GM21528 (cell line): Measurements from ENCODE around the gene SNX33.

ENCODE experiments used
- ATAC-seq: cut with Tn5 transposase; IDR thresholded peaks from one replicate; pipeline ENCODE4 v1.9.1; 2021; ENCODE audit warnings: mild to moderate bottlenecking, moderate library complexity; ENCODE audit not compliant: unreplicated experiment, low FRiP score

The SNX33 gene

GRCh38 chr15:75659928-75660645 lies 12.4 kb downstream of the SNX33 start:
- no peak for ATAC-seq

- no peak for ATAC-seq
Measured at GRCh38 chr15:75661100-75661755, 13.5 kb downstream of the SNX33 start.

- no peak for ATAC-seq
Measured at GRCh38 chr15:75661756-75662140, 14.0 kb downstream of the SNX33 start.

- no peak for ATAC-seq
Measured at GRCh38 chr15:75662823-75663519, 15.3 kb downstream of the SNX33 start.

GRCh38 chr15:75663931-75664421 lies 16.3 kb downstream of the SNX33 start:
- ATAC-seq: no peak

- no peak for ATAC-seq
Measured at GRCh38 chr15:75666823-75667501, 19.2 kb downstream of the SNX33 start.

GRCh38 chr15:75669191-75669878 lies 21.6 kb downstream of the SNX33 start:
- no peak for ATAC-seq

GRCh38 chr15:75669879-75670212 lies 22.1 kb downstream of the SNX33 start:
- ATAC-seq: no peak

GRCh38 chr15:75671730-75672602 lies 24.3 kb downstream of the SNX33 start:
- no peak for ATAC-seq

- ATAC-seq: no peak
Measured at GRCh38 chr15:75672646-75673425, 25.1 kb downstream of the SNX33 start.

- ATAC-seq: no peak
Measured at GRCh38 chr15:75673426-75674235, 25.9 kb downstream of the SNX33 start.

- no peak for ATAC-seq
Measured at GRCh38 chr15:75674366-75674765, 26.7 kb downstream of the SNX33 start.

- ATAC-seq: no peak
Measured at GRCh38 chr15:75675579-75676404, 28.1 kb downstream of the SNX33 start.

GRCh38 chr15:75676688-75677464 lies 29.2 kb downstream of the SNX33 start:
- no peak for ATAC-seq

GRCh38 chr15:75677465-75678323 lies 30.0 kb downstream of the SNX33 start:
- no peak for ATAC-seq
